Measurements from ENCODE around the gene COA1. TPM values are rescaled to one million over a fixed set of nuclear protein-coding genes. Genes with fewer than 3 reads are reported as not detected.

COA1 gene
- total RNA-seq, 4 donors from 2014 or later = 20.6 to 48.9 (median 33.2) TPM

DNA sequence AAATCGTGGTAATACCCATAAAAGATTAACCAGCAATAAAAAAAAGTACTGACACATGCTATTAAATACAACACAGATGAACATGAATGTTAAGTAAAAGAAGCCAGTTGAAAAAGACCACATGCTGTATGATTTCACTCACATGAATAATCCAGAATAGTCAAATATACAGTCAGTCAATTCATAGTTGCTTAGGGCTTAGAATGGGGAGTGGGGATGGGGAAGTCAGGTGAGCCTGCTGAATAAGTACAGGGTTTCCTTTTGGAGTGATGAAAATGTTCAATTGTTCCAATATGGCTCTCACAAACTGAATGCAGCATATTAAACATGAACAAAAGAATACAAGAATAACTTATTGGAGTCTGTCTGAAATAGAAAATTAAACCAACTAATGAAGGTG lies 1.8 kb downstream of the COA1 start:
- TF ChIP-seq POLR2AphosphoS5 (IDR thresholded peaks at IDR 0.05) (no peak), POLR2A (IDR thresholded peaks at IDR 0.05) (no peak), EP300 (IDR thresholded peaks at IDR 0.05) (no peak)
- TF ChIP-seq, protein P1, sequence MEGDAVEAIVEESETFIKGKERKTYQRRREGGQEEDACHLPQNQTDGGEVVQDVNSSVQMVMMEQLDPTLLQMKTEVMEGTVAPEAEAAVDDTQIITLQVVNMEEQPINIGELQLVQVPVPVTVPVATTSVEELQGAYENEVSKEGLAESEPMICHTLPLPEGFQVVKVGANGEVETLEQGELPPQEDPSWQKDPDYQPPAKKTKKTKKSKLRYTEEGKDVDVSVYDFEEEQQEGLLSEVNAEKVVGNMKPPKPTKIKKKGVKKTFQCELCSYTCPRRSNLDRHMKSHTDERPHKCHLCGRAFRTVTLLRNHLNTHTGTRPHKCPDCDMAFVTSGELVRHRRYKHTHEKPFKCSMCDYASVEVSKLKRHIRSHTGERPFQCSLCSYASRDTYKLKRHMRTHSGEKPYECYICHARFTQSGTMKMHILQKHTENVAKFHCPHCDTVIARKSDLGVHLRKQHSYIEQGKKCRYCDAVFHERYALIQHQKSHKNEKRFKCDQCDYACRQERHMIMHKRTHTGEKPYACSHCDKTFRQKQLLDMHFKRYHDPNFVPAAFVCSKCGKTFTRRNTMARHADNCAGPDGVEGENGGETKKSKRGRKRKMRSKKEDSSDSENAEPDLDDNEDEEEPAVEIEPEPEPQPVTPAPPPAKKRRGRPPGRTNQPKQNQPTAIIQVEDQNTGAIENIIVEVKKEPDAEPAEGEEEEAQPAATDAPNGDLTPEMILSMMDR (IDR thresholded peaks at IDR 0.05) = no peak
- ATAC-seq = no peak
- no peak overlapping the region for H3K27ac ChIP-seq
- H3K9me3 ChIP-seq = no peaks in the 10 kb centered on the region
- no peak overlapping the region for H3K4me3 ChIP-seq
- no peaks in the 10 kb centered on the region for H3K27me3 ChIP-seq
- H3K36me3 ChIP-seq = no peaks in the 10 kb centered on the region
- WGBS, 2 donors (ENCODE audit: low coverage in 1 of 2) = 38 to 47% methylated on average over 1 of the region's 1 CpG
- peaks cover 0 to 67% (median 5%) of the 10 kb centered on the region in 3 donors for H3K4me1 ChIP-seq

DNA sequence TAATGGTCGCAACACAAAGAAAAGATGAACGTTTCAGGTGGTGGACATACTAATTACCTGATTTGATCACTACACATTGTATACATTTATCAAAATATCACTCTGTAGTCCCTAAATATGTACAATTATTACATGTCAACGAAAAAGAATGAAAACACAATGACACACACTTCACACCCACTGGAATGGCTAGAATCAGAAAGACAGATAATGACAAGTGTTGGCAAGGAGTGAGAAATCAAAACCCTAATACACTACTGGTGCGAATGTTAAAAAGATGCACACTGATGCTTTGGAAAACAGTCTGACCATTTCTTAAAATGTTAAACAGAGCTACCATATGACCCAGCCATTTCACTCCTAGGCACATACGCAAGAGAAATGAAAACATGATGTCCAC lies 2.3 kb downstream of the COA1 start:
- TF ChIP-seq EP300 (IDR thresholded peaks at IDR 0.05) = no peak
- Histone ChIP-seq H3K36me3 (no peaks in the 10 kb centered on the region), H3K27me3 (no peaks in the 10 kb centered on the region), H3K9me3 (no peaks in the 10 kb centered on the region), H3K27ac (no peak overlapping the region), H3K4me1 (peaks cover 0 to 67% (median 5%) of the 10 kb centered on the region in 3 donors), H3K4me3 (no peak overlapping the region)
- no peak for ATAC-seq
- WGBS, 2 donors (ENCODE audit: low coverage in 1 of 2) = 87 to 92% methylated on average over 5 of the region's 5 CpGs

DNA sequence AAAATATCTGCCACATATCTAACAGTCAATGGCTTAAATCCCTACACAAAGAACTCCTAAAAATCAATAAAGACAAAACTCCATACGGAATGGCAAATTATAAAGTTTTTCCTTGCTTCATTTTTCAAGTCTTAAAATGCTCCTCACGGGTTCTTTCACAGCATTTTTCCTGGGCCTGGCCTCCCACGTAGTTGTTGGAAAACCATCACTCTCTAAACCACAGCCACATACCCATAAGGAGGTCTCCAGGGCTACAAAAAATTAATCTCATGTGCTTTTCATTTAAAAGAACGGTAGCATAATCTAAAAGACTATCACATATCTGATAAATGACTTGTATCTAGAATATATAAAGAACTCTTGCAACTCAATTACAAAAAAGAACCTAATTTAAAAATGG lies 2.9 kb downstream of the COA1 start:
- H3K27ac ChIP-seq = no peak overlapping the region
- no peak for ATAC-seq
- H3K4me1 ChIP-seq = peaks cover 0 to 67% (median 5%) of the 10 kb centered on the region in 3 donors
- H3K9me3 ChIP-seq = no peaks in the 10 kb centered on the region
- WGBS, 2 donors (ENCODE audit: low coverage in 1 of 2) = 59 to 69% methylated on average over 4 of the region's 4 CpGs
- TF ChIP-seq POLR2AphosphoS5 (IDR thresholded peaks at IDR 0.05) = no peak
- TF ChIP-seq, protein P1 (IDR thresholded peaks at IDR 0.05) = no peak
- TF ChIP-seq POLR2A (IDR thresholded peaks at IDR 0.05) = no peak
- H3K36me3 ChIP-seq = no peaks in the 10 kb centered on the region
- H3K27me3 ChIP-seq = no peaks in the 10 kb centered on the region
- H3K4me3 ChIP-seq = no peak overlapping the region

DNA sequence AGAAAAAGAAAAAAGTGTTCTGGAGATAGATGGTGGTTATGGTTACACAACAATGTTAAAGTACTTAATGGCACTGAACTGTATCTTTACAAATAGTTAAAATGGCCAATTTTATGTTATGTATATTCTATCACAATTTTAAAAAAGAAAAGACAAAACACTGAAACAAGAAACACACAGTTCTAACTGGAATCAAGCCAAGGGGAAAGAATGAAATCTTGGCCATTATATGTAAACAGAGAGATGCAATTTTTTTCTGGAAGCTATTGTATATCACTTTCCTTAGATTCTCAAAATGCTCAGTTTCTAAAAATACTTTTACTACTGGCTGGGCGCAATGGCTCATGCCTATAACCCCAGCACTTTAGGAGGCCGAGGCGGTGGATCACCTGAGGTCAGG lies 4.1 kb downstream of the COA1 start:
- peaks cover 0 to 63% (median 5%) of the 10 kb centered on the region in 3 donors for H3K4me1 ChIP-seq
- H3K4me3 ChIP-seq = no peak overlapping the region
- TF ChIP-seq POLR2A (IDR thresholded peaks at IDR 0.05) (no peak), EP300 (IDR thresholded peaks at IDR 0.05) (no peak), POLR2AphosphoS5 (IDR thresholded peaks at IDR 0.05) (no peak)
- TF ChIP-seq, protein P1 (IDR thresholded peaks at IDR 0.05) = no peak
- H3K36me3 ChIP-seq = no peaks in the 10 kb centered on the region
- no peaks in the 10 kb centered on the region for H3K27me3 ChIP-seq
- peak overlapping the region in 1 of 4 donors; percentile 33 for H3K27ac ChIP-seq
- ATAC-seq = no peak
- no peaks in the 10 kb centered on the region for H3K9me3 ChIP-seq
- WGBS, 2 donors (ENCODE audit: low coverage in 1 of 2) = 36 to 46% methylated on average over 3 of the region's 3 CpGs

DNA sequence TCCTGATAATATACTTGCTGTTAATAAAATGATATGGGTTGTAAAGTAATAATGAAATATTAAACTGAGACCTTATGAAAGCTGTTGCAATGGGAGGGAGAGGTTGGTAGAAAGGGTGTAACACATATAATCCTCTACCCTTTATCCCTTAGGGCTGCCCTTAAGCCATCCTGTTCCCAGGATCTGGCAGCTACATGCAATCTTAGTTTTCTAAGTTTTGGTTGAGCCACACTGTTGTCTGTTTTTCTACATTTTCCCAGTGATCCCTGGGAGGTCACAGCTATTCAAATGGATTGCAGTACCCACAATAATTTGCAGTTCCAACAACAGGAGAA lies 6.3 kb downstream of the COA1 start:
- Histone ChIP-seq H3K27ac (no peak overlapping the region), H3K36me3 (no peaks in the 10 kb centered on the region), H3K4me3 (no peak overlapping the region), H3K27me3 (no peaks in the 10 kb centered on the region), H3K4me1 (peaks cover 0 to 49% (median 0%) of the 10 kb centered on the region in 3 donors), H3K9me3 (no peaks in the 10 kb centered on the region)
- ATAC-seq = no peak
- TF ChIP-seq POLR2A (IDR thresholded peaks at IDR 0.05) (no peak), POLR2AphosphoS5 (IDR thresholded peaks at IDR 0.05) (no peak)

DNA sequence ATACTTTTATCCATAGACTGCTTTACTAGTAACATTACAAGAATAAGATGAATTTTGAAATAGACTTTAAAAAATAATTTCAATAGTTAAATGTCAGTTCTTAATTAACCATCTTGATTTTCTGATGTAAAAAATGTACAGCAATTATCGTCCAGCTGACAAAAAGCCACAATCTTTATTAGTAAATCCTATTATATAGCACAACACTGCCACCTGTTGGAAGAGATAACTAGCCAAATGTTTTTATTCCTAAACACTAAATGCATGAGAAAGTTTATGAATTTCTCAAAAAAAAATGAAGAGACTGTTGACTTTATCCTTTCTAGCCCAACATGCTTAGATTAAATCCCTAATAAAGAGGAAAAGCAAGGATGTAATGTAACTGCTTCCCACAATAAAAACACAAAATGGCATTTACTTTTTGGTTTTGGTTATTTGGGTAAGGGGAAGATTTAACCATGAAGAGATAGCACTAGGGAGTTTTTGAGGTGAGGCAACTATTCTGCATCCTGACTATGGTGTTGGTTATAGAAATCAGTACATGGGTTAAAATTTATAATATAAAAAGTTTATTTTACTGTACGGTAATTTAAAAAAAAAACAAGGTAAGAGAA lies 8.0 kb downstream of the COA1 start:
- H3K27me3 ChIP-seq = no peaks in the 10 kb centered on the region
- no peak overlapping the region for H3K4me3 ChIP-seq
- peaks cover 0 to 32% (median 0%) of the 10 kb centered on the region in 3 donors for H3K4me1 ChIP-seq
- no peaks in the 10 kb centered on the region for H3K36me3 ChIP-seq
- TF ChIP-seq POLR2AphosphoS5 (IDR thresholded peaks at IDR 0.05) (no peak), EP300 (IDR thresholded peaks at IDR 0.05) (no peak), POLR2A (IDR thresholded peaks at IDR 0.05) (no peak)
- TF ChIP-seq, protein P1 (IDR thresholded peaks at IDR 0.05) = peak; percentile 38 to 65 (median 64)
- no peak overlapping the region for H3K27ac ChIP-seq
- ATAC-seq = no peak
- no peaks in the 10 kb centered on the region for H3K9me3 ChIP-seq
- WGBS, 2 donors (ENCODE audit: low coverage in 1 of 2) = 36 to 38% methylated on average over 2 of the region's 2 CpGs

All from gastroesophageal sphincter (tissue), 4 donors.